Measurements from ENCODE around the gene NTF4. TPM values are rescaled to one million over a fixed set of nuclear protein-coding genes. Genes with fewer than 3 reads are reported as not detected.

NTF4 gene
- total and polyA plus RNA-seq, 2 of the 13 experiments (the other 11 are each of a cell fraction or from before 2014, with no cell fraction given) = not detected

DNA sequence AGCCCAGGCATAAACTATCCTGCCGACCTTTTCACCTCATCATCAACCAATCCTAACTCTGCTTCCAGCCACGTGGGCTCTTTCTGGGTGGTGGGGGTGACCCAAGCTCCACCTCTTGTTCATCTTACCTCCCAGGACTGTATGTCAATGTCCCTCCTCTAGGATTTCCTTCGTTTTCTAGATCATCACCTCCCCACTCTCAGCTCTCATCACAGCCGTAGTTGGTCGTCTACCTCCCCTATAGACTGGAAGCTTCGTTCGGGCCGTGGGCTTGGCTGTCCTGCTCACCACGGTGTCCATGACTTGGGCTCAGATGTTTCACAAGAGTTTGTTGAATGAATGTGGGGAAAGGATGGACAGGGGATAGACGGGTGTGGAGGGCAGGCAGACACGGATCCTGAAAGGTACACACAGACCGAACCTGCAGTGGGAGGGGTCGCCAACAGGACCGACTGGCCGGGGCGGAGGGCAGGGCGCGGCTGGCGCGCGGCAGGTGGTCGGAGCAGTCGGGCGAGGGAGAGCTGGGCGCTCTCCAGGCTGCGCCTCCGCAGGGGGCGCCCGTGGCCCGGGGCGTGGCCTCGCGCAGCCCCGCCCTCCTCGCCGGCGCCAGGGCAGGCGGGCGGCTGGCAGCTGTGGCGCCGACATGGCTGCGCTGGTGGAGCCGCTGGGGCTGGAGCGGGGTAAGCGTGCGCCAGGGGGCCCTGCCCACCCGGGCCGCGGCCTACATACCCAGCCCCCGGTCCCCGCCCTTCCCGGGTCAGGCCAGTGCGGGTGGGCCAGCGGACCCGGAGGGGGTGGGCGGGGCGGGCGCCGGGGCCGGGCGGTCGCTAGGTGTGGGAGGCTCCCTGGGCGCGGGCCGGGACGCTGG is 49.4 kb upstream of the NTF4 start, which contains the start of gene LIN7B (continued):
- TF ChIP-seq, protein P1, sequence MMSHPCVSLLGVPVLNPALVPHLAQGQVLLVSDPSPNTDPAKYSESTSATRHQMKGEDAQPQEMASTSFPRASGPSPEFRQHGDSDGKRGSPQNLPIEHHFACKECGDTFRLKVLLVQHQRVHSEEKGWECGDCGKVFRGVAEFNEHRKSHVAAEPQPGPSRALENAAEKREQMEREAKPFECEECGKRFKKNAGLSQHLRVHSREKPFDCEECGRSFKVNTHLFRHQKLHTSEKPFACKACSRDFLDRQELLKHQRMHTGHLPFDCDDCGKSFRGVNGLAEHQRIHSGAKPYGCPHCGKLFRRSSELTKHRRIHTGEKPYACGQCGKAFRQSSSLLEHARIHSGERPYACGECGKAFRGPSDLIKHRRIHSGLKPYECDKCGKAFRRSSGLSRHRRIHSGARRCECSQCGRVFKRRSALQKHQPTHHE (CRISPR knock-in tag; IDR thresholded peaks at IDR 0.05; ENCODE audit: borderline replicate concordance) = no peak
- TF ChIP-seq SP140L (CRISPR knock-in tag; IDR thresholded peaks at IDR 0.05; ENCODE audit: borderline replicate concordance) (no peak), CEBPB (IDR thresholded peaks at IDR 0.05; ENCODE audit: borderline replicate concordance, low read depth, low read length) (peak; percentile 53), TAF1 (CRISPR knock-in tag; IDR thresholded peaks at IDR 0.05) (0 out of 2 replicates have a peak, but pooled peaks have one; percentile 9), ZNF256 (CRISPR knock-in tag; conservative IDR thresholded peaks at IDR 0.05) (0 out of 2 replicates have a peak, but pooled peaks have one; percentile 50), MEIS1 (CRISPR knock-in tag; IDR thresholded peaks at IDR 0.05; ENCODE audit: borderline replicate concordance) (no peak), ZBTB7B (CRISPR knock-in tag; IDR thresholded peaks at IDR 0.05) (no peak), PAF1 (CRISPR knock-in tag; IDR thresholded peaks at IDR 0.05) (no peak), ZNF446 (CRISPR knock-in tag; IDR thresholded peaks at IDR 0.05) (peak; percentile 64; the same call in 1 of the 2 replicates), ZNF530 (CRISPR knock-in tag; IDR thresholded peaks at IDR 0.05; ENCODE audit: low read depth) (no peak), ARNT2 (CRISPR knock-in tag; IDR thresholded peaks at IDR 0.05; ENCODE audit: low read depth) (no peak), ZBTB3 (CRISPR knock-in tag; IDR thresholded peaks at IDR 0.05; ENCODE audit: borderline replicate concordance, low read depth) (no peak), ZNF451 (CRISPR knock-in tag; IDR thresholded peaks at IDR 0.05) (0 out of 2 replicates have a peak, but pooled peaks have one; percentile 43), ZNF563 (CRISPR knock-in tag; IDR thresholded peaks at IDR 0.05) (peak; percentile 81), ZNF350 (CRISPR knock-in tag; IDR thresholded peaks at IDR 0.05; ENCODE audit: borderline replicate concordance, low read depth) (peak; percentile 32; the same call in 1 of the 2 replicates)
- TF ChIP-seq, protein P2, sequence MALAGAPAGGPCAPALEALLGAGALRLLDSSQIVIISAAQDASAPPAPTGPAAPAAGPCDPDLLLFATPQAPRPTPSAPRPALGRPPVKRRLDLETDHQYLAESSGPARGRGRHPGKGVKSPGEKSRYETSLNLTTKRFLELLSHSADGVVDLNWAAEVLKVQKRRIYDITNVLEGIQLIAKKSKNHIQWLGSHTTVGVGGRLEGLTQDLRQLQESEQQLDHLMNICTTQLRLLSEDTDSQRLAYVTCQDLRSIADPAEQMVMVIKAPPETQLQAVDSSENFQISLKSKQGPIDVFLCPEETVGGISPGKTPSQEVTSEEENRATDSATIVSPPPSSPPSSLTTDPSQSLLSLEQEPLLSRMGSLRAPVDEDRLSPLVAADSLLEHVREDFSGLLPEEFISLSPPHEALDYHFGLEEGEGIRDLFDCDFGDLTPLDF (CRISPR knock-in tag; IDR thresholded peaks at IDR 0.05) = no peak
- TF ChIP-seq, protein P3, sequence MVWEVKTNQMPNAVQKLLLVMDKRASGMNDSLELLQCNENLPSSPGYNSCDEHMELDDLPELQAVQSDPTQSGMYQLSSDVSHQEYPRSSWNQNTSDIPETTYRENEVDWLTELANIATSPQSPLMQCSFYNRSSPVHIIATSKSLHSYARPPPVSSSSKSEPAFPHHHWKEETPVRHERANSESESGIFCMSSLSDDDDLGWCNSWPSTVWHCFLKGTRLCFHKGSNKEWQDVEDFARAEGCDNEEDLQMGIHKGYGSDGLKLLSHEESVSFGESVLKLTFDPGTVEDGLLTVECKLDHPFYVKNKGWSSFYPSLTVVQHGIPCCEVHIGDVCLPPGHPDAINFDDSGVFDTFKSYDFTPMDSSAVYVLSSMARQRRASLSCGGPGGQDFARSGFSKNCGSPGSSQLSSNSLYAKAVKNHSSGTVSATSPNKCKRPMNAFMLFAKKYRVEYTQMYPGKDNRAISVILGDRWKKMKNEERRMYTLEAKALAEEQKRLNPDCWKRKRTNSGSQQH (CRISPR knock-in tag; IDR thresholded peaks at IDR 0.05; ENCODE audit: low read depth) = 0 out of 2 replicates have a peak, but pooled peaks have one; percentile 45
- TF ChIP-seq, protein P4, sequence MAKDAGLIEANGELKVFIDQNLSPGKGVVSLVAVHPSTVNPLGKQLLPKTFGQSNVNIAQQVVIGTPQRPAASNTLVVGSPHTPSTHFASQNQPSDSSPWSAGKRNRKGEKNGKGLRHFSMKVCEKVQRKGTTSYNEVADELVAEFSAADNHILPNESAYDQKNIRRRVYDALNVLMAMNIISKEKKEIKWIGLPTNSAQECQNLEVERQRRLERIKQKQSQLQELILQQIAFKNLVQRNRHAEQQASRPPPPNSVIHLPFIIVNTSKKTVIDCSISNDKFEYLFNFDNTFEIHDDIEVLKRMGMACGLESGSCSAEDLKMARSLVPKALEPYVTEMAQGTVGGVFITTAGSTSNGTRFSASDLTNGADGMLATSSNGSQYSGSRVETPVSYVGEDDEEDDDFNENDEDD (CRISPR knock-in tag; IDR thresholded peaks at IDR 0.05; ENCODE audit: borderline replicate concordance) = peak; percentile 68; the same call in 1 of the 2 replicates
- TF ChIP-seq, protein P5, sequence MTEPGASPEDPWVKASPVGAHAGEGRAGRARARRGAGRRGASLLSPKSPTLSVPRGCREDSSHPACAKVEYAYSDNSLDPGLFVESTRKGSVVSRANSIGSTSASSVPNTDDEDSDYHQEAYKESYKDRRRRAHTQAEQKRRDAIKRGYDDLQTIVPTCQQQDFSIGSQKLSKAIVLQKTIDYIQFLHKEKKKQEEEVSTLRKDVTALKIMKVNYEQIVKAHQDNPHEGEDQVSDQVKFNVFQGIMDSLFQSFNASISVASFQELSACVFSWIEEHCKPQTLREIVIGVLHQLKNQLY (CRISPR knock-in tag; IDR thresholded peaks at IDR 0.05) = no peak
- TF ChIP-seq, protein P6, sequence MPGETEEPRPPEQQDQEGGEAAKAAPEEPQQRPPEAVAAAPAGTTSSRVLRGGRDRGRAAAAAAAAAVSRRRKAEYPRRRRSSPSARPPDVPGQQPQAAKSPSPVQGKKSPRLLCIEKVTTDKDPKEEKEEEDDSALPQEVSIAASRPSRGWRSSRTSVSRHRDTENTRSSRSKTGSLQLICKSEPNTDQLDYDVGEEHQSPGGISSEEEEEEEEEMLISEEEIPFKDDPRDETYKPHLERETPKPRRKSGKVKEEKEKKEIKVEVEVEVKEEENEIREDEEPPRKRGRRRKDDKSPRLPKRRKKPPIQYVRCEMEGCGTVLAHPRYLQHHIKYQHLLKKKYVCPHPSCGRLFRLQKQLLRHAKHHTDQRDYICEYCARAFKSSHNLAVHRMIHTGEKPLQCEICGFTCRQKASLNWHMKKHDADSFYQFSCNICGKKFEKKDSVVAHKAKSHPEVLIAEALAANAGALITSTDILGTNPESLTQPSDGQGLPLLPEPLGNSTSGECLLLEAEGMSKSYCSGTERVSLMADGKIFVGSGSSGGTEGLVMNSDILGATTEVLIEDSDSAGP (CRISPR knock-in tag; IDR thresholded peaks at IDR 0.05; ENCODE audit: borderline replicate concordance) = peak; percentile 38; the same call in 1 of the 2 replicates

Data from HepG2 (cell line).